Measurements from ENCODE around the gene THAP12. TPM values are rescaled to one million over a fixed set of nuclear protein-coding genes. Genes with fewer than 3 reads are reported as not detected.

The THAP12 gene
- total RNA-seq, 4 donors from 2014 or later, result 19.1 to 28.5 (median 23.6) TPM

DNA sequence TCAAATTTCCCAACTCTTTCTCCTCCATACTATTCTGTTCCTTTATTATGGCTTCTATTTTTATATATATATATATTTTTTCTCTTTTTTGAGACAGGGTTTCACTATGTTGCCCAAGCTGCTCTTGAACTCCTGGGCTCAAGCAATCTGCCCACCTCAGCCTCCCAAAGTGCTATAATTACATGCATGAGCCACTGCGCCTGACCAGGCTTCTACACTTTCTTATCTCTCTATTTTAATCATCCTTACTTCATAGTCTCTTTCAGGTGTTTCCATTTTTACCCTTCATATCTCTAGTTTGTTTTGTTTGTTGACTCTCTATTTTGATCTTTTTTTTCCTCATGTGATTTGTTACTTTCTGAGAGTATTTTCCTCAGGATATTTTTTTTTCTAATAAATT, 20.0 kb upstream of the THAP12 start:
- H3K4me1 ChIP-seq, result no peaks in the 10 kb centered on the region
- no peak for TF ChIP-seq CTCF (IDR thresholded peaks at IDR 0.05)
- TF ChIP-seq POLR2A (IDR thresholded peaks at IDR 0.05), result no peak
- no peak for TF ChIP-seq EP300 (IDR thresholded peaks at IDR 0.05)
- no peak for TF ChIP-seq POLR2AphosphoS5 (IDR thresholded peaks at IDR 0.05)
- H3K9me3 ChIP-seq, result no peaks in the 10 kb centered on the region
- no peaks in the 10 kb centered on the region for H3K27me3 ChIP-seq
- no peak overlapping the region for H3K27ac ChIP-seq
- DNase-seq (ENCODE audit: low spot score in 2 of 2), result no peak
- no peaks in the 10 kb centered on the region for H3K36me3 ChIP-seq
- no peak overlapping the region for H3K4me3 ChIP-seq
- WGBS, result 97% methylated on average over 1 of the region's 1 CpG

- H3K4me1 ChIP-seq, result no peaks in the 10 kb centered on the region
- H3K27me3 ChIP-seq, result no peaks in the 10 kb centered on the region
- no peak overlapping the region for H3K4me3 ChIP-seq
- H3K9me3 ChIP-seq, result no peaks in the 10 kb centered on the region
- 90% methylated on average over 3 of the region's 3 CpGs for WGBS
- no peak for TF ChIP-seq POLR2AphosphoS5 (IDR thresholded peaks at IDR 0.05)
- TF ChIP-seq POLR2A (IDR thresholded peaks at IDR 0.05), result no peak
- TF ChIP-seq EP300 (IDR thresholded peaks at IDR 0.05), result no peak
- no peak for TF ChIP-seq CTCF (IDR thresholded peaks at IDR 0.05)
- H3K36me3 ChIP-seq, result no peaks in the 10 kb centered on the region
- no peak overlapping the region for H3K27ac ChIP-seq
- no peak for DNase-seq (ENCODE audit: low spot score in 2 of 2)
Measured at GRCh38 chr11:76397383-76397782, 16.5 kb upstream of the THAP12 start.

DNA sequence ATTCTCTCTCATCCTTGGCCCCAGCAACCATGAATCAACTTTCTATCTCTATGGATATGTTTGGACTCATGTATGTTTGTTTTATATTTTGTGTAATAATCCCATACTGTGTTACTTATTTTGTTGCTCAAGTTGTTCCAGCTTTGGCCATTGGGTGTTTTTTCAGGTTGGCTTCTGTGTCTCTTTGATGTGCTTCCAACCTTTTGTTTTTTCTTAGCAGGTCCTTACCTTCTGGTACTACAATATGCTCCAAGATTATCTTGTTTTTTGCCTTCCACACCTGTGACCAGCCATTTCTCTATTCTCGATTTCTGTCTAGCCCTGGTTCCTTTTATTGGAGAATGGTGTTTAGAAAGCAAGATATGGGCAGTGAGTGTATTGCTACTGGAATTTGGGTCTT, 14.4 kb upstream of the THAP12 start:
- no peak for DNase-seq (ENCODE audit: low spot score in 2 of 2)
- no peak for TF ChIP-seq POLR2A (IDR thresholded peaks at IDR 0.05)
- TF ChIP-seq EP300 (IDR thresholded peaks at IDR 0.05), result no peak
- TF ChIP-seq CTCF (IDR thresholded peaks at IDR 0.05), result no peak
- no peak for TF ChIP-seq POLR2AphosphoS5 (IDR thresholded peaks at IDR 0.05)

DNA sequence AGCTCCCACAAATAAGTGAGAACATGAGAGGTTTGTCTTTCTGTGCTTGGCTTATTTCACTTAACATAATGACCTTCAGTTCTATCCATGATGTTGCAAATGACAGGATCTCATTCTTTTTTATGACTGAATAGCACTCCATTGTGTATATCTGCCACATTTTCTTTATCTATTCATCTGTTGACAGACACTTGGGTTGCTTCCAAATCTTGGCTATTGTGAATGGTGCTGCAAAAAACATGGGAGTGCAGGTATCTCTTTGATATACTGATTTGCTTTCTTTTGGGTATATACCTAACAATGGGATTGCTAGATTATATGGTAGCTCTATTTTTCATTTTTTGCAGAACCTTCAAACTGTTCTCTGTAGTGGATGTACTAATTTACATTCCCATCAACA, 13.5 kb upstream of the THAP12 start:
- Histone ChIP-seq H3K9me3 (no peaks in the 10 kb centered on the region), H3K27me3 (no peaks in the 10 kb centered on the region), H3K4me1 (no peaks in the 10 kb centered on the region), H3K36me3 (no peaks in the 10 kb centered on the region), H3K4me3 (no peak overlapping the region), H3K27ac (no peak overlapping the region)
- no peak for DNase-seq (ENCODE audit: low spot score in 2 of 2)
- no peak for TF ChIP-seq CTCF (IDR thresholded peaks at IDR 0.05)

More for the DNA sequence above, 14.4 kb upstream of the THAP12 start:
- no peaks in the 10 kb centered on the region for H3K9me3 ChIP-seq
- H3K27me3 ChIP-seq, result no peaks in the 10 kb centered on the region
- H3K4me1 ChIP-seq, result no peaks in the 10 kb centered on the region
- no peak overlapping the region for H3K4me3 ChIP-seq
- no peaks in the 10 kb centered on the region for H3K36me3 ChIP-seq
- WGBS, result 93% methylated on average over 1 of the region's 1 CpG
- no peak overlapping the region for H3K27ac ChIP-seq

DNA sequence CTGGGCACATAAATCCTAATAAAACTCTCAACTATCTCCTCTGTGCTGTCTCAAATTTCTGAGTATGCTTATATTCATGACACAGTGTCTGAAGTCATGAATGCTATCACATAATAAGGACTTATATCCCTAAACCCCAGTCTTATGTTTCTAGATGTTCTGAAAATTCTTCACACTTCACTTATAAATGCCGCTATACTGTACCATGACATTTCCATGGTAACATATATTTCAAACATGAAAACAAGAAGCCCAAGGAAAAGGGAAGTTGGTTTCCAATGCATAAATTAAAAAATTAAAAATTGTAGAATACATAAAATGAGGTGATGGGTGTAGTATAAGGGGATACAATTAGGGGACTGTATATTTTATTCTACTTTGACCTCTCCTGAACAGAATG, 11.9 kb upstream of the THAP12 start:
- H3K27me3 ChIP-seq, result no peaks in the 10 kb centered on the region
- H3K9me3 ChIP-seq, result no peaks in the 10 kb centered on the region
- DNase-seq (ENCODE audit: low spot score in 2 of 2), result no peak
- no peak overlapping the region for H3K4me3 ChIP-seq
- H3K36me3 ChIP-seq, result no peaks in the 10 kb centered on the region
- TF ChIP-seq POLR2AphosphoS5 (IDR thresholded peaks at IDR 0.05) (no peak), CTCF (IDR thresholded peaks at IDR 0.05) (no peak), EP300 (IDR thresholded peaks at IDR 0.05) (no peak), POLR2A (IDR thresholded peaks at IDR 0.05) (no peak)
- no peak overlapping the region for H3K27ac ChIP-seq
- no peaks in the 10 kb centered on the region for H3K4me1 ChIP-seq
- 90% methylated on average over 1 of the region's 1 CpG for whole genome bisulfite sequencing
